Stimulated activated effector memory CD8-positive, alpha-beta T cell treated with anti-CD3 and anti-CD28 coated beads, Interleukin-12 subunit alpha, Interleukin-12 subunit beta, amount 100 ng/mL, for 72 hours (primary cell): ENCODE measurements around the gene CACNA1B.

Source experiments
- ATAC-seq: fragments of 150-1000 bp; cut with Tn5 transposase; 2 replicates; pipeline ENCODE4 v1.10.0; 2021
- DNase-seq, 2 donors: peaks; one replicate each; pipeline ENCODE4 v3.0.0; 2021 to 2022; ENCODE audit warnings: low spot score in 2 of 2
- H3K27ac Mint-ChIP-seq: one replicate; pipeline ENCODE4 v1.8.0; 2022; ENCODE audit warnings: mild to moderate bottlenecking, mixed read lengths
- H3K36me3 Mint-ChIP-seq: one replicate; pipeline ENCODE4 v1.8.0; 2022; ENCODE audit warnings: mild to moderate bottlenecking, mixed read lengths
- H3K4me1 Mint-ChIP-seq: one replicate; pipeline ENCODE4 v1.8.0; 2022; ENCODE audit warnings: mixed read lengths
- H3K4me3 Mint-ChIP-seq: one replicate; pipeline ENCODE4 v1.8.0; 2022; ENCODE audit warnings: mild to moderate bottlenecking, mixed read lengths
- H3K9me3 Mint-ChIP-seq: one replicate; pipeline ENCODE4 v1.8.0; 2022; ENCODE audit warnings: mixed read lengths

Gene CACNA1B

DNA sequence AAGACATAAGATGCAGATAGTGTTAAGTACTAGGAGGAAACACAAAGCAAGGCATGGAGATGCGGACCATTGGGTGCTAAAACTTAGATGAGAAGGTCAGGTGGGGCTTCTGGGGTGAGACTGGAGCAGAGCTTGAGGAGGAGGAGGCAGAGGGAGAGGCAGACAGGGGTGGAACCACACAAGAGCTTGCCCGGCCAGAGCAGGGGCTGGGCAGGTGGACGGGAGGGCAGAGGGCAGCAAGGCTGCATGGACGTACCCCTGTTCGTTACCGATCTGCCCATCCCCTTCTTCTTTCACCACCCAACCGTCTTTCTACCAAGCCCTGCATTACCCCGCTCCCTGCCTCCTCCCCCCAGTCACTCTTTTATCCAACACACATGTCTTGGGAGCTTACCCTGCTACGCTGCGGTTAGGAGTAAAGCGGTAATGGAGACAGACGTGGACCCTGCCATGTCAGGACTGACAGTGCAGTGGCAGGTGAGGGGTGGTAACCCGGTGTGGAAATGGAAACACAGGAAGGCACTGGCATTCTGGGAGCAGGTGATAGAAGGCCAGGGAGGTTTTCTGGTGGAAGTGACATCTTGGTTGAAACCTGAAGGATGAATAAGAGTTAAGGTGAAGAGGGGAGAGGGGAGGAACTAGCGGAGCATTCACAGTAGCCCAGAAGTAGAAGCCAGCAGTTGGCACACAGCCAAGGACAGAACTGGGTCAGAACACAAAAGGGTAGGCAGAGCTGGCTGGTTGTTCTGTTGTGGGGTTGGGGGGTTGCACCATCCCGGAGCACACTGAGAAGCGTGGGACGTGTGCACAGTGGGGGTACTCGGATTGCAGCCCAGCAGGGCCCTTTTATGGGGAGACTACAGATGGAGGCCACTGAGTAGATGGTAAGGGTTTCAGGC lies 167.2 kb downstream of the CACNA1B start:
- Mint-ChIP-seq H3K27ac (no peak overlapping the region), H3K4me3 (no peak overlapping the region), H3K4me1 (peaks cover 7% of the 10 kb centered on the region), H3K9me3 (no peaks in the 10 kb centered on the region), H3K36me3 (no peaks in the 10 kb centered on the region)
- ATAC-seq: no peak
- no peak for DNase-seq

DNA sequence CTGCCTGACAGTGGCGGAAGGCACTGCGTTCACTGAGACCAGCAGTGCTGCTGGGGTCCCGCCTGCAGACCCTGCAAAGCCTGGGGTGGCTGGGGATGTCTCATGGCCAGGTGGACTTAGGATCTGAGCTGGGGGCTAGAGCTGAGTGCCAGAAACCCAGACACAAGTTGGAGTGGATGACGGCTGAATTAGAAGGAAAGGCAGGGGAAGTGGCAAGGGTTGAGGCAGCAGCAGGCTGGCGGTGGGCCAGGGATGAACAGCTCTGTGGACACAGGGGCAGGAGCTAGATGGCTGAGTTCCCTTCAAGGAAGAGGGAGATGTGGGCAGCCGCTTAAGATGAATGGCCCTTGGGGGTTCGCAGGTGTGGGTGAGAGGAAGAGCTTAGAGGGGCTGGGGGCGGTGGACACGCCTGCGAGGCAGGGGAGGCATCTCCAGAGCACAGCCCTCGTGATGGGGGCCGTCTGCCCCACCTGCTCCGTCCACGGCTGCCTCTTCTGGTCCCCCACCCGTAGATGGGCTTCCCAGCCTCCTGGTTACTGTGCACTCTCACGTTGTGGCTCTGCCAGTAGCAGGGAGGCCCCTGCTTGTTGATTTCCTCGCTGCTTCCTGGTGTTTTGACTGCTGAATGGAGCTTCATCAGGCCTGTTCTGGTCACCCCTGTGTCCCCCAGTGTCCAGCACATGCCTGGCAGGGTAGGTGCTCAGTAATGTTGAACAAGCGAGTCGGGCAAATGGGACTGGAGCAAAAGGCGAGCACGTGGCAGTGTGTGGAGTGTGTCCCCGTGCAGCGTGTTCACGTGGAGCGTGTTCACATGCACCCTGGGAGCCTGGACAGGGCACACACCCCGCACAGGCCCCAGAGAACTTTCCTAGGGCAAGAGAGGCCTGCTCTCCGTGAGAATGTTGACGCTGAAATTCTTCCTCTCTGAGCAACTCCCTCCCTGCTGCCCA lies 168.2 kb downstream of the CACNA1B start:
- no peaks in the 10 kb centered on the region for H3K9me3 Mint-ChIP-seq
- no peak overlapping the region for H3K4me3 Mint-ChIP-seq
- peaks cover 7% of the 10 kb centered on the region for H3K4me1 Mint-ChIP-seq
- H3K36me3 Mint-ChIP-seq: no peaks in the 10 kb centered on the region
- no peak for ATAC-seq
- H3K27ac Mint-ChIP-seq: no peak overlapping the region
- DNase-seq: no peak

DNA sequence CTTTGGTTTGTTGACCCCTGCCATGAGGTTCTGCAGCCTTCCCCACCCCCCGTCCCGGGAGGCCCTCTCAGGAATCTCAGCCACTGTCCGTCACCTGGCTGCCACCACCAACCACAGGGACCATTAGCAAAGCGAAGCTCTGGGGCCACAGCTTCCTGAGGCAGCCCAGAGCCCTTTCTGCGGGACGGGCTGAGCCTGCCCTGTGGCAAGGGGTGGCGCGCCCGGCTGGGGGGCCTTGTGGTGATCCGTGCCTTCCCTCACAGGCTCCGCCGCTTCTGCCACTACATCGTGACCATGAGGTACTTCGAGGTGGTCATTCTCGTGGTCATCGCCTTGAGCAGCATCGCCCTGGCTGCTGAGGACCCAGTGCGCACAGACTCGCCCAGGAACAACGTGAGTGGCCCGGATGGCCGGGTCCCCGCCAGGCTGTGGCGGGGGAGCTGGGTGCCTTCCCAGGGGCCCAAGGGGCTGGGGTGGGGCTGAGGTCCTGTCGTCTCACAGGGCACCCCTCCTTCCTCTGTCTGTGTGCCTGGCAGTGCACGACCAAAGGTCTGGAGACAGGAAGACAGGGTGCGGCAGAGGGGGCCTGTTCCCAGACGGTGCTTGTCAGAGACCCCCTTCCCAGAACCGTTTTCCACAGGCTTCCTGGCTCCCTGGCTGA lies 169.2 kb downstream of the CACNA1B start:
- Mint-ChIP-seq H3K36me3 (no peaks in the 10 kb centered on the region), H3K4me3 (no peak overlapping the region), H3K4me1 (peaks cover 7% of the 10 kb centered on the region), H3K9me3 (no peaks in the 10 kb centered on the region), H3K27ac (no peak overlapping the region)
- DNase-seq (no peak), ATAC-seq (no peak)

DNA sequence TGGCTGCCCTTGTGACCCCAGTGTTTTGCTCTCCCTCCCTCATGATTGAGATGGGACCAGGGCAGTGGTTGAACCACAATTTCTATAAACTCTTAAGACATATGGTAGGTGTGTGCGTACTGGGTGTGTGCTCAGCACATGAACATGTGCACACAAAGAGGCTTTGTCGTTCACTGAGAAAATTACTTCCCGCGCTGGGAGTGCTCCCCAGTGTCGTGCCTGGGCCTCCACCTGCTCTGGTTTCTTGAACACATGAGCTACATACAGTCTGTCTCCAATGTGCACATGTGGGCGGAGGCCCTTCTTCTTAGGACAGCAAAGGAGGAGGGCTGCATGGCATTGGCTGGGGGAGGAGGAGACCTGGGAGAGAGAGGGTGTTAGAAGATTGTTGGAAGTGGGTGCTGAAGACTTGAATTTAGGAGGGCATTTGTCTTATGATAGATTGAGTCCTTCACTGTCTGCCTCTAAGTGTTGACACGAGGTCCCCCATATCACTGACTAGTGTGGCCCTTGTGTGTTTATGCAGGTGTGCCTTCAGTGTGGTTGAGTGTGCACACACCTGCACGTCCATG lies 170.0 kb downstream of the CACNA1B start:
- no peak overlapping the region for H3K27ac Mint-ChIP-seq
- DNase-seq (no peak), ATAC-seq (no peak)
- H3K36me3 Mint-ChIP-seq: no peaks in the 10 kb centered on the region
- H3K4me1 Mint-ChIP-seq: peaks cover 7% of the 10 kb centered on the region
- H3K9me3 Mint-ChIP-seq: no peaks in the 10 kb centered on the region
- H3K4me3 Mint-ChIP-seq: no peak overlapping the region

DNA sequence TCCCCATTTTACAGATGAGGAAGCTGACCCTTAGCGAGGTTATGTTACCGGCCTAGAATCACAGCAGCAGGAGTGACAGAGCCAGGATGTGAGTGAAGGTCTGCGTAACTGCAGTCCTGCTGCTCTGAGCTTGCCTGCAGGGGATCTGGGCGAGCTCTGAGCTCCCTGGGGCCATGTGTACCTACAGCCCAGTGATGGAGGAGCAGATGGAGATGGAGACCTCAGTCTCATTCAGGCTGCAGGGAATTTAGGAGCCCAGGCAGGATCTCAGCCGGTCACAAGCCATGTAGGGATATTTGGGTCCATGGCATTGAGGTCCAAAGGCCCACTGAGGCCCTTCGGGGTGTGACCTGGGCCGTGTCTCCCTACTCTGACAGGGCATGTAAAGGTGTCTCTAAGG lies 170.6 kb downstream of the CACNA1B start:
- DNase-seq (no peak), ATAC-seq (no peak)
- Mint-ChIP-seq H3K27ac (no peak overlapping the region), H3K9me3 (no peaks in the 10 kb centered on the region), H3K36me3 (no peaks in the 10 kb centered on the region), H3K4me3 (no peak overlapping the region), H3K4me1 (peaks cover 7% of the 10 kb centered on the region)

DNA sequence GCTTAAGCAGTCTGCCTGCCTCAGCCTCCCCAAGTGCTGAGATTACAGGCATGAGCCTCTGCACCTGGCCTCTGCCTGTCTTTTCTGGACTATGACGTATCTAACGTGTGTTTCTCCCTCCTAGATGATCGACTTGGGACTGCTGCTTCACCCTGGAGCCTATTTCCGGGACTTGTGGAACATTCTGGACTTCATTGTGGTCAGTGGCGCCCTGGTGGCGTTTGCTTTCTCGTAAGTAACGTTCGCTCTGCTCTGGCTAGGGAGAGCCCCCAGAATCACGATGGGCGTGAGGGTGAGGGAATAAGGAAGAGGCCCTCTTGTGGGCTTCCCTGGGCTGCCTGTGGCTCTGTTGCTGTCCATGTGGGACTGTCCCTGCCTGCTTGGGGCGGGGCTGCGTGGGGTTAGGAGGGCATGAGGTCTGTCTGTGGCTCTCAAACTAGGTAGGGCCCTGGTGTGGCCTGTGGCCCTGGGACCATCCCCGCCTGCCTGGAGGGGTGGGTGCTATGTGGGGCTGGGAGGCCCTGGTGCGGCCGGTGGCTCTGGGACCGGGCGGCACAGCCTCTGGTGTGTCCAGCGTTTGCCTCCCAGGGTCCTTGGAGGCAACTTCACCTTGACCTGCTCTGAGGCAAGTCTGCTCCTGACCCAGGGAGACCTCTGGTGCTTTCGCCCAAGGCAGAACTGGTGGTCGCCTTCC lies 171.7 kb downstream of the CACNA1B start:
- Mint-ChIP-seq H3K36me3 (no peaks in the 10 kb centered on the region), H3K4me1 (peaks cover 7% of the 10 kb centered on the region), H3K27ac (no peak overlapping the region), H3K9me3 (no peaks in the 10 kb centered on the region), H3K4me3 (no peak overlapping the region)
- DNase-seq (no peak), ATAC-seq (no peak)

DNA sequence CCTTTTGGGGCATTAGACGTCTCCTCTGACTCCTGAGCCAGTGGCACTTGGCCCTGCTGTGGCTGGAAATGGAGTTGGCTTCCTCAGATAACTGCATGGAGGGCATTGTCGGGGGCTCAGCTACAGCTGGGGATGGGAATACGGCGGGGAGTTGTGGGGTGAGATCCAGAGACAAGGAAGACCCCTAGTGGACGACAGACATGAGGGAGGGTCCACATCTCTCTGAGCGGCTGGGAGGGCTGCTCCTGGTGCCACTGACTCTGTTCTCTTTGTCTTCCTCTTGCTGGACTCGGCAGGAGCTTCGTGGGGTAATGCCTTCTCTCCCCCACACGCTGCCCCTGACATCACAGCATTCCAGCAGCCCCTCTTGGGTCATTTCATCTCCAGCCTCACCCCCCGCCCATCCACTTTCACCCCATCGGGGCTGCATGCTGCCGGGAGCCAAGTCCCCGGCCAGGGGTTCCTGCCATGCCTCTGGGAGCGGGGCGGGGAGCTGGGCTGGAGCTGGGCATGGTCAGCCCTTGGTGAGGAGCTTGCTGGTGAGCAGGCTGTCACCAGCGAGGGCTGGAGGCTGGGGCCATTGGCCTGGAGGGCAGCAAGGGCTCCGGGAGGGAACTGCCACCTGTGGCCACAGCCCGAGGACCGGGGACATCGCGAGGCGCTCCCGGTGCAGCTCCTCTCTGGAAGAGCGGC lies 172.3 kb downstream of the CACNA1B start:
- no peak for ATAC-seq
- Mint-ChIP-seq H3K27ac (no peak overlapping the region), H3K4me3 (no peak overlapping the region), H3K4me1 (peaks cover 7% of the 10 kb centered on the region), H3K36me3 (no peaks in the 10 kb centered on the region), H3K9me3 (no peaks in the 10 kb centered on the region)
- DNase-seq: no peak

DNA sequence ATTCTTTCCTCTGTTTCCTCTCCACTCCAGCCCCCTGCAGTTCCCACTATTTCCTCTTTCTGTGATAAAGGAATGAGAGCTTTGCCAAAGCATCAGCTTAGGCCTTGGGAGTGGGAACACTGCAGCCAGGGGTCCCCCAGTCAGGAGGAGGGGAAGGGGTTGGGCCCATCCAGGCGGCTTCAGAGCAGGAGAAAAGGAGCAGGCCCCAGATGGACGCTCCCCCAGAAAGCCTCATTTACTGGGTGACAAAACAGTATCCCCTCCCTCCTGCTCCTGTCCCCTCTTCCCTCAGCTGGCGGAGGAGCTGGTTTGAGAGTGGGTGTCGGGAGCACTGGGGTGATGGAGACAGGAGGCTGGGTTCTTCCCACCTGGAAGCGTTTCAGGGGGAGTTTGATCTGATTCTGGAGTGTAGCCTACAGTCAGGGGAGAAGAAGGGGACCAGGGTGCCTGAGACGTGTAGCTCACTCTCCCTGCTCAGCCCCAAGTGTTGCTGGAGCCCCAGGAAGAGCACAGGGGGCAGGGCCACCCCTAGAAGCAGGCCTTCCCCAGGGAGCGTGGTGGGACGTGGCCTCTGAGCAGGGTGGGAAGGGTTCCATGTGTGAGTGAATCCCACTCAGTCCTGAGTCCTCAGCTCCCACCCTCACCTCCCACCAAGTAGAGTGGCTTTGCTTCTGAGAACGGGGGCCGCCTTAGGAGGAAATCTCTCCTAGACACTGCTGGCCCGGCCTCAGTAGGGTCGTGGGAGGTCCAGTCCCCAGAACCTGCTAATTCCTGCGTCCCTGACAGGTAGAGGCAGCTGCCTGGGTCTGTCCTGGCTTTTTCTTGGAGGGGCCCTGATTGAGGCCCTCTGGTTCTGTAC lies 173.1 kb downstream of the CACNA1B start:
- Mint-ChIP-seq H3K36me3 (no peaks in the 10 kb centered on the region), H3K4me3 (no peak overlapping the region), H3K4me1 (no peaks in the 10 kb centered on the region), H3K9me3 (no peaks in the 10 kb centered on the region), H3K27ac (no peak overlapping the region)
- no peak for ATAC-seq
- DNase-seq: no peak

DNA sequence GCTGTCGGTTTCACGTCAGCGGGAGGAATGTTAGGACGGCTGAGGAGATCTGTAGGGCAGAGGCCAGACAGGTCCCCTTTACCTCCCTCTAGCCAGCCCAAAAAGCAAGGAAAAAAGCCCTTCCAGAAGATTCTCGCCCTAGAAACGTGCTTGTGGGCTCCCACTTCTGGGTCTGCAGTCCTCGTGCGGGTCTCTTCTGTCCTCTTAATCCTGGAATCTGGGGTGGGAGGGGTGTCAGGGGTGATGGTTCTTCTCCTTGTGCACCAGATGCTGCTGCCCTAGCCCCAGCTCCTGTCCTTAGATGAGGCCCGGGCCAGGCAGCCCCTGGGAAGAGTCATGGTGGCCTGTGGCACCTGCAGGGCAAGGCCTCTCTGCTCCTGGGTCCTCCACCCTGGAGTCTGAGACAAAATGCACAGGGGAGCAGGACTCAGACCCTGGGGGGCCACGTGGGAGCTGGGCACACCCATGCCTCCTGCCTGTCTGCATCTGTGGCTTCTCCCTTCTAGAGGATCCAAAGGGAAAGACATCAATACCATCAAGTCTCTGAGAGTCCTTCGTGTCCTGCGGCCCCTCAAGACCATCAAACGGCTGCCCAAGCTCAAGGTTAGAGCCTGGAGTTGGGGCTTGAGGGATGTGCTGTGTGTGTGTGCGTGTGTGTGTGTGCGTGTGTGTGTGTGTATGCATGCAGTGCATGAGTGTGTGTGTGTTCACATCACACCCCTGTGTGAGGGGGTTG lies 174.2 kb downstream of the CACNA1B start:
- no peak for ATAC-seq
- no peak overlapping the region for H3K4me3 Mint-ChIP-seq
- no peak for DNase-seq
- H3K4me1 Mint-ChIP-seq: no peaks in the 10 kb centered on the region
- no peaks in the 10 kb centered on the region for H3K36me3 Mint-ChIP-seq
- H3K9me3 Mint-ChIP-seq: no peaks in the 10 kb centered on the region
- H3K27ac Mint-ChIP-seq: no peak overlapping the region

DNA sequence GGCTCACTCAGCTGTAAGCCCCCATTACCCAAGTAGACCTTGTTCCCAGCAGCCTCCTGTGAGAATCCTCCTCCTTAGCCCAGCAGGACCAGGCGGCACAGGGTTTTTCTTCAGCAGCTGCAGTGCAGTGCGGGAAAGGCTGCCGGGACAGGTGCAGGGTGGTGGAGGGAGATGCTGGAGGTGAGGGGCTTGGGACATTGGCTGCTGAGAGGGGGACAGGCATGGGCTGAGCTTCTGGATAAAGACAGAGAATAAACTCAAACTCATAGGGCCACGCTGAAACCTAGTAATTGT lies 174.7 kb downstream of the CACNA1B start:
- DNase-seq: no peak
- Mint-ChIP-seq H3K4me3 (no peak overlapping the region), H3K4me1 (no peaks in the 10 kb centered on the region), H3K9me3 (no peaks in the 10 kb centered on the region), H3K27ac (no peak overlapping the region), H3K36me3 (no peaks in the 10 kb centered on the region)
- no peak for ATAC-seq

DNA sequence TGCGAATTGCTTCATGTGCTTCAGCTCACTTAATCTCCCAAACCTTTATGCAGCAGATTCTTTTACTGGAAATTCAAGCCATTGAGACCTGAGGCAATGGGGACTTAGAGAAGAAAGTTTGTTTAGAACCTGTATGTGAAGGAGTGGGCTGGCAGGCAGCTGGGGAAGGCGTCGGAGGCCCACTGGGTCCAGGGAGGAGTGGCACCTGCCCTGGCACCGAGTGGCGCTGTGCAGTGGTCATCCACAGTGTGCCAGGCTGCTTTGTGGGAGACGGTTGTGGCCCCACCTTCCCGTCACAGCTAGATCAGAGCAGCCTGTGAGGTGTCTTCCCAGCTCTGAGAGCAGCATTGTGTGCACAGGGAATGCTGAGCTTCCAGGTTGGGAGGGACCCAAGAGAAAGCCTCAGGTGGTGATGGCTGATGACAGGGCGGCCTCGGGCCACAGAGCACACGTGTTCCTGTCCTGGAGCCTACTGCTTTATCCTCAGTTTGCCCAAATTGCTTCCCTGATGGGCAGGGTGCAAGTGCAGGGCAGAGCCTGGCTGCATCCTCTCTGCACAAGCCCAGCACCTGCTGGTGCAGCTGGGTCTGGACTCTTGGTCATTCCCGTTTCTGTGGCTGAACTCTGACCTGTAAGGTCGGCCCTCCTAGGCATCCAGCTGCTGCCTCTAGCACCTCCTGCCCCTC lies 175.2 kb downstream of the CACNA1B start:
- no peaks in the 10 kb centered on the region for H3K4me1 Mint-ChIP-seq

DNA sequence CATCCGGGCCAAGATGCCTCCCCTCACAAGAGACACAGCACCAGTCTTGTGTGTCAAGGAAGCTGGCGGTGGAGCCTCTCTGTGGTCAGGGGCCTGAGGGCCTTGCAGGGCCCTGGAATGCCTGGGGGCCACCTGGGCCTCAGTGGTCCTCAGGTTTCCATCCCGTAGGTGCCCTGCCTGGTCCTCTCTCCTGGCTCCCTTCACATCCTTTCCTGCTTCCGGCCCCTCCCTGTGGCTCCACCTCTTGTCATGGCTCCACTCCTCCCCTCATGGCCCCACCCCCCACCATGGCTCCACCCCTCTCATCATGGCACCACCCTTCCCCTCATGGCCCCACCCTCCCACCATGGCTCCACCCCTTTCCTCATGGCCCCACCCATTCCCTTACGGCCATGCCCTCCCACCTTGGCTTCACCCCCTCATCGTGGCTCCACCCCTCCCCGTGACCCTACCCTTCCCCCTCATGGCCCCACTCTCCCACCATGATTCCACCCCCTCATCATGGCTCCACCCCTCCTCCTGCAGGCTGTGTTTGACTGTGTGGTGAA lies 175.8 kb downstream of the CACNA1B start:
- Mint-ChIP-seq H3K27ac (no peak overlapping the region), H3K4me1 (no peaks in the 10 kb centered on the region), H3K4me3 (no peak overlapping the region), H3K9me3 (no peaks in the 10 kb centered on the region), H3K36me3 (no peaks in the 10 kb centered on the region)
- DNase-seq (no peak), ATAC-seq (no peak)

More for the DNA sequence above, 175.2 kb downstream of the CACNA1B start:
- Mint-ChIP-seq H3K9me3 (no peaks in the 10 kb centered on the region), H3K36me3 (no peaks in the 10 kb centered on the region), H3K4me3 (no peak overlapping the region), H3K27ac (no peak overlapping the region)
- DNase-seq: no peak
- no peak for ATAC-seq
